A549 (cell line): ENCODE measurements around the gene NANS. TPM values are rescaled to one million over a fixed set of nuclear protein-coding genes. Genes with fewer than 3 reads are reported as not detected.

Experiments used
- ATAC-seq, 2 experiments: fragments of 200-7000 bp in 1 of 2; fragments of >200 bp in 1 of 2; cut with Nextera tagmentation in 1 of 2; cut with Tn5 transposase in 1 of 2; 3 replicates each; pipeline versions ENCODE4 v1.8.0 to v1.9.1; 2018 to 2020; ENCODE audit warnings: mild to moderate bottlenecking in 1 of 2, moderate library complexity in 1 of 2
- CTCF ChIA-PET: fragments of 300-600 bp; sonication (Branson Sonifier 250); formaldehyde crosslinking; extraction: SDS; loops from one replicate; lab custom pipeline; 2021; ENCODE audit warnings: antibody characterized with exemption, inconsistent platforms; lab: Yijun Ruan, JAX
- POLR2A ChIA-PET: fragments of 350-600 bp; formaldehyde crosslinking; extraction: SDS; loops from one replicate; lab custom pipeline; 2021; ENCODE audit warnings: antibody characterized with exemption, inconsistent platforms; lab: Yijun Ruan, JAX
- DNase-seq, 2 experiments: peaks; one replicate each; pipeline versions ENCODE4 v3.0.0 to v3.0.0-alpha.2; 2011 to 2016; ENCODE audit warnings: low read depth in 1 of 2, low spot score in 1 of 2
- FAIRE-seq: peaks from 2 replicates; lab custom pipeline; 2011; peaks lifted over from hg19 to GRCh38; lab: Jason Lieb, UNC
- H3K27ac ChIP-seq, 2 experiments: fragments of >200 bp; sonication (Bioruptor Twin); formaldehyde crosslinking; 3 replicates each; pipeline ENCODE4 v1.5.1; 2016 to 2017
- H3K4me1 ChIP-seq: fragments of >200 bp; sonication (Bioruptor Twin); formaldehyde crosslinking; 3 replicates; pipeline ENCODE4 v1.6.1; 2016
- H3K4me2 ChIP-seq: fragments of >200 bp; sonication (Bioruptor Twin); formaldehyde crosslinking; 3 replicates; pipeline ENCODE4 v1.6.1; 2016
- H3K4me3 ChIP-seq: fragments of >200 bp; sonication (Bioruptor Twin); formaldehyde crosslinking; 3 replicates; pipeline ENCODE4 v1.5.1; 2016
- H3K9me3 ChIP-seq: fragments of >200 bp; sonication (Bioruptor Twin); formaldehyde crosslinking; 3 replicates; pipeline ENCODE4 v1.6.1; 2016
- BHLHE40 ChIP-seq: IDR thresholded peaks from 2 replicates; pipeline ENCODE4 v1.6.1; 2012; ENCODE audit warnings: low read depth, low read length, inconsistent platforms
- CTCF ChIP-seq: fragments of >200 bp; sonication (Bioruptor Twin); formaldehyde crosslinking; IDR thresholded peaks from 3 replicates; pipeline ENCODE4 v1.5.1; 2016
- FOSB ChIP-seq: fragments of 250-450 bp; sonication (Bioruptor Pico); IDR thresholded peaks from 2 replicates; pipeline ENCODE4 v1.5.0; 2020; ENCODE audit warnings: mild to moderate bottlenecking, moderate library complexity
- HEYL ChIP-seq: fragments of 250-450 bp; sonication (Bioruptor Pico); IDR thresholded peaks from 2 replicates; pipeline ENCODE4 v1.8.0; 2021; ENCODE audit warnings: mild to moderate bottlenecking, moderate library complexity
- JUN ChIP-seq, 2 experiments: fragments of >200 bp; sonication (Bioruptor Twin); formaldehyde crosslinking; IDR thresholded peaks; 2 replicates in 1 of 2; 3 replicates in 1 of 2; pipeline ENCODE4 v1.6.1; 2016 to 2017
- KDM5A ChIP-seq: fragments of 200-600 bp; sonication (generic); IDR thresholded peaks from 2 replicates; pipeline ENCODE4 v1.6.1; 2016; ENCODE audit warnings: antibody characterized with exemption, mild to moderate bottlenecking
- MAFK ChIP-seq: fragments of 450-650 bp; IDR thresholded peaks from 2 replicates; pipeline ENCODE4 v1.6.1; 2014; ENCODE audit not compliant: partially characterized antibody
- MAZ ChIP-seq: fragments of 150-350 bp; IDR thresholded peaks from 2 replicates; pipeline ENCODE4 v1.6.1; 2014; ENCODE audit warnings: antibody characterized with exemption, low read depth, low read length, borderline replicate concordance
- NPAS2 ChIP-seq: fragments of 250-450 bp; sonication (Bioruptor Pico); IDR thresholded peaks from 2 replicates; pipeline ENCODE4 v1.8.0; 2022; ENCODE audit warnings: mild to moderate bottlenecking, moderate library complexity, borderline replicate concordance
- POLR2A ChIP-seq: IDR thresholded peaks from 2 replicates; pipeline ENCODE4 v1.6.1; 2012; ENCODE audit warnings: mild to moderate bottlenecking, low read length
- POLR2AphosphoS2 ChIP-seq: conservative IDR thresholded peaks from 2 replicates; pipeline ENCODE4 v1.6.1; 2012; ENCODE audit warnings: low read length, improper control_type of control experiment, inconsistent platforms
- RAD21 ChIP-seq, 2 experiments: fragments of >200 bp in 1 of 2; sonication (Bioruptor Twin) in 1 of 2; formaldehyde crosslinking in 1 of 2; IDR thresholded peaks in 1 of 2; conservative IDR thresholded peaks in 1 of 2; 2 replicates in 1 of 2; 3 replicates in 1 of 2; pipeline ENCODE4 v1.6.1; 2012 to 2018; ENCODE audit warnings: inconsistent platforms in 1 of 2
- RARB ChIP-seq: fragments of 250-450 bp; sonication (Bioruptor Pico); IDR thresholded peaks from 2 replicates; pipeline ENCODE4 v1.8.0; 2021; ENCODE audit warnings: mild to moderate bottlenecking, moderate library complexity
- RCOR1 ChIP-seq: fragments of 150-350 bp; IDR thresholded peaks from 2 replicates; pipeline ENCODE4 v1.6.1; 2014; ENCODE audit warnings: antibody characterized with exemption, low read length, low read depth
- USF2 ChIP-seq: fragments of 450-650 bp; IDR thresholded peaks from 2 replicates; pipeline ENCODE4 v1.6.1; 2014; ENCODE audit warnings: antibody characterized with exemption
- ZC3H11A ChIP-seq: fragments of 450-650 bp; IDR thresholded peaks from 2 replicates; pipeline ENCODE4 v1.6.1; 2014; ENCODE audit warnings: antibody characterized with exemption, mild to moderate bottlenecking
- WGBS: methylation state at CpG from one replicate; pipeline ENCODE4 v1.1.6; 2017; ENCODE audit errors: missing lambda C conversion rate; 5-methylcytosine and 5-hydroxymethylcytosine counted together
- polyA plus RNA-seq, 4 experiments: library from polyadenylated mRNA; depleted of rRNA in 3 of 4; stranded (reverse); fragments of >200 nt; fragmentation: RNase III in 1 of 4; extraction: RNeasy Plus Mini Kit Qiagen cat#74134 plus additional on column Dnase treatment in 1 of 4; gene quantifications; 2 replicates in 3 of 4; 3 replicates in 1 of 4; pipeline ENCODE4 v1.2.3, GENCODE V29; 2011 to 2017
- TF ChIP-seq, protein P1 (sequence below): IDR thresholded peaks from 2 replicates; pipeline ENCODE4 v1.6.1; 2012

The NANS gene
- polyA plus RNA-seq, 2 of the 4 experiments (the other 2 are of a cell fraction) = 56.8 to 70.2 TPM

DNA sequence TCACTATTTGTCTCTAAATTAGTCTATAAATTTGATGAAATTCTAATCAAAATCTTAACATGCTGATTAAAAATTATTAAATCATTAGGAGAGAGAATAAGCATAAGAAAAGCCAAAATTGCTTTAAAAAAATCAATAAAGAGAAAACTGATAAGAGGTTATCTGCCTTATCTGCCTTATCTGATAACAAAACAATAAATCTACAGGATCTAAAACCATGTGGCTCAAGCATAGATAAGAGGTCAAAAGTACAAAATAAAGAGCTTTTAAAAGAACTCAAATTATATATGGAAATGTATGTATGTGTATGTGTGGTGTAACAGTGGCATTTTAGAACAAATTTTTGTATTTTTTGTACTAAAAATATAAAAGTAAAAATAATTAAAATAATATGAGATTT, 43.9 kb downstream of the NANS start:
- no peak overlapping the region for H3K27ac ChIP-seq
- ChIA-PET POLR2A (no interaction called here), CTCF (interaction anchor here (1.9 kb wide), 1 partner anchor 17 kb away, joined by 4 read pairs; no protein-coding TSS in a partner anchor)
- ATAC-seq = no peak
- H3K4me2 ChIP-seq = no peak overlapping the region
- DNase-seq = no peak
- FAIRE-seq = no peak
- H3K9me3 ChIP-seq = no peaks in the 10 kb centered on the region
- TF ChIP-seq CTCF = no peak
- TF ChIP-seq BHLHE40 = no peak
- TF ChIP-seq JUN (IDR thresholded peaks at IDR 0.05) = no peak
- TF ChIP-seq HEYL (CRISPR knock-in tag) = no peak
- H3K4me1 ChIP-seq = no peaks in the 10 kb centered on the region
- H3K4me3 ChIP-seq = no peak overlapping the region

DNA sequence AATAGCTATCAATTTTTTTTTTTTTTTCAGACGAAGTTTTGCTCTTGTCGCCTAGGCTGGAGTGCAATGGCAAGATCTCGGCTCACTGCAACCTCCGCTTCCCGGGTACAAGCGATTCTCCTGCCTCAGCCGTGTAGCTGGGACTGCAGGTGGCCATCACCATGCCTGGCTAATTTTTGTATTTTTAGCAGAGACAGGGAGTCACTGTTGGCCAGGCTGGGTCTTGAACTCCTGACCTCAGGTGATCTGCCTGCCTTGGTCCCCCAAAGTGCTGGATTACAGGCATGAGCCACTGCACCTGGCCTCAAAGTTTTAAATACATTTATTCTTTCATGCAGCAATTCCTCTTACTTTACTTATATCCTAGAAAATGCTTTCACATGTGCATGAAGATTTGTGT, 44.9 kb downstream of the NANS start:
- H3K9me3 ChIP-seq = no peaks in the 10 kb centered on the region
- ChIA-PET CTCF (interaction anchor here (0.6 to 1.9 kb wide), 3 partner anchors 17 to 508 kb away, joined by 3 to 4 read pairs (median 3); no protein-coding TSS in a partner anchor), POLR2A (no interaction called here)
- FAIRE-seq (no peak), DNase-seq (no peak), ATAC-seq (no peak)
- H3K27ac ChIP-seq = no peak overlapping the region
- no peak overlapping the region for H3K4me2 ChIP-seq
- WGBS = 93% methylated on average over 7 of the region's 7 CpGs
- H3K4me1 ChIP-seq = no peaks in the 10 kb centered on the region
- H3K4me3 ChIP-seq = no peak overlapping the region
- TF ChIP-seq ZC3H11A = no peak
- no peak for TF ChIP-seq USF2
- no peak for TF ChIP-seq RAD21 (conservative IDR thresholded peaks at IDR 0.05 in 1 of 2, IDR thresholded peaks at IDR 0.05 in 1 of 2)
- no peak for TF ChIP-seq NPAS2 (CRISPR knock-in tag)
- no peak for TF ChIP-seq MAZ
- TF ChIP-seq, protein P1, sequence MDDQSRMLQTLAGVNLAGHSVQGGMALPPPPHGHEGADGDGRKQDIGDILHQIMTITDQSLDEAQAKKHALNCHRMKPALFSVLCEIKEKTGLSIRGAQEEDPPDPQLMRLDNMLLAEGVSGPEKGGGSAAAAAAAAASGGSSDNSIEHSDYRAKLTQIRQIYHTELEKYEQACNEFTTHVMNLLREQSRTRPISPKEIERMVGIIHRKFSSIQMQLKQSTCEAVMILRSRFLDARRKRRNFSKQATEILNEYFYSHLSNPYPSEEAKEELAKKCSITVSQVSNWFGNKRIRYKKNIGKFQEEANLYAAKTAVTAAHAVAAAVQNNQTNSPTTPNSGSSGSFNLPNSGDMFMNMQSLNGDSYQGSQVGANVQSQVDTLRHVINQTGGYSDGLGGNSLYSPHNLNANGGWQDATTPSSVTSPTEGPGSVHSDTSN = no peak
- no peak for TF ChIP-seq BHLHE40
- no peak for TF ChIP-seq RCOR1
- TF ChIP-seq POLR2AphosphoS2 = no peak
- TF ChIP-seq KDM5A = no peak
- TF ChIP-seq RARB = no peak
- TF ChIP-seq MAFK = no peak
- no peak for TF ChIP-seq POLR2A
- no peak for TF ChIP-seq FOSB (CRISPR knock-in tag)
- TF ChIP-seq, all 56 proteins: peak for 0

DNA sequence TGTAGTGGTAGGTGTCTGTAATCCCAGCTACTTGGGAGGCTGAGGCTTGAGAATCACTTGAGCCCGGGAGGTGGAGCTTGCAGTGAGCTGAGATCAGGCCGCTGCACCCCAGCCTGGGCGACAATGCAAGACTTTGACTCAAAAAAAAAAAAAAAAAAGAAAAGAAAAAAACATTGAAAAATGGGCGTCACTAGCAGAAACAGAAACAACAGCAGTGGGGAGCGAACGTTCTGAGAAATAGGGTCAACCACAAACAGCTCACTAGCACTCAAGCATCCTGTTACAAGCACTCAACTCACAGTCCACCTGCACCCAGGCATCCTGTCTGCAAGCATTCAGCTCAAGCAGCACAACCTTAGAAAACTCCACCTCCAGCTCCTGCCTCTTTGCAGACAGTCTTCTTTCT, 45.3 kb downstream of the NANS start:
- no peak for FAIRE-seq
- H3K27ac ChIP-seq = no peak overlapping the region
- CTCF ChIA-PET = interaction anchor here (0.6 to 1.9 kb wide), 3 partner anchors 16 to 508 kb away, joined by 3 to 4 read pairs (median 3); no protein-coding TSS in a partner anchor
- no peak for DNase-seq
- no peak; a peak in 1 of 6 replicates for ATAC-seq
- no peak for TF ChIP-seq CTCF
- H3K9me3 ChIP-seq = no peaks in the 10 kb centered on the region
- WGBS = 94% methylated on average over 6 of the region's 6 CpGs
- POLR2A ChIA-PET = interaction anchor here (0.7 kb wide), 1 partner anchor 117 kb away, joined by 5 read pairs; no protein-coding TSS in a partner anchor
- H3K4me2 ChIP-seq = no peak overlapping the region
- no peak overlapping the region for H3K4me3 ChIP-seq
- no peaks in the 10 kb centered on the region for H3K4me1 ChIP-seq
